NCI-H2227 (cell line): ENCODE results near the gene HAUS7.
"Not testable (repeated sequence)": the region's sequence is repeated elsewhere in the genome, so short reads cannot be mapped to it uniquely, and the experiment has no call there.

Experiments used
- DNase-seq: peaks from one replicate; lab custom pipeline; 2025; ENCODE audit not compliant: unreplicated experiment; lab: John Stamatoyannopoulos, UW

HAUS7 gene

GRCh38 chrX:153411255-153411987, 59.0 kb downstream of the HAUS7 start, which contains the start of gene ZFP92:
TSS of gene ZFP92 (plus strand) at chrX:153411472. CDS start at chrX:153418323, 6,851 bp downstream.
- DNase-seq, result peak; percentile 20

GRCh38 chrX:153410888-153411254, 59.5 kb downstream of the HAUS7 start:
- no peak for DNase-seq

- no peak for DNase-seq
Measured at GRCh38 chrX:153410373-153410772, 60.0 kb downstream of the HAUS7 start.

- no peak for DNase-seq
Measured at GRCh38 chrX:153409414-153410101, 60.8 kb downstream of the HAUS7 start.

- no peak for DNase-seq
Measured at GRCh38 chrX:153408871-153409351, 61.5 kb downstream of the HAUS7 start.

GRCh38 chrX:153408221-153408721, 62.1 kb downstream of the HAUS7 start:
- no peak for DNase-seq

- no peak for DNase-seq
Measured at GRCh38 chrX:153407736-153408135, 62.6 kb downstream of the HAUS7 start.

GRCh38 chrX:153406903-153407302, 63.5 kb downstream of the HAUS7 start:
- no peak for DNase-seq

- no peak for DNase-seq
Measured at GRCh38 chrX:153406011-153406410, 64.4 kb downstream of the HAUS7 start.

- DNase-seq, result no peak
Measured at GRCh38 chrX:153405426-153405825, 65.0 kb downstream of the HAUS7 start.

- DNase-seq, result not testable (repeated sequence)
Measured at GRCh38 chrX:153404333-153404732, 66.0 kb downstream of the HAUS7 start.

- no peak for DNase-seq
Measured at GRCh38 chrX:153401133-153401764, 69.1 kb downstream of the HAUS7 start, which contains the start of gene PNMA6E. TSS of gene PNMA6E (minus strand) at chrX:153401350. CDS start at chrX:153398849, 2,501 bp downstream.

- DNase-seq, result peak; percentile 9
Measured at GRCh38 chrX:153400146-153401132, 69.9 kb downstream of the HAUS7 start.

GRCh38 chrX:153398275-153398960, 72.0 kb downstream of the HAUS7 start:
- no peak for DNase-seq
